ENCODE measurements around the gene ST8SIA4.
A peak's percentile ranks its signal among the peaks of the same experiment; 100 is the strongest.

The ST8SIA4 gene

GRCh38 chr5:100903039-100903887 is at the start of gene ST8SIA4:
Gene ST8SIA4, minus strand, starts transcription at chr5:100903282. Its CDS starts 327 bp downstream, at chr5:100902955.
- peak; percentile 82 for DNase-seq (ENCODE audit: low read depth, low spot score)

DNA sequence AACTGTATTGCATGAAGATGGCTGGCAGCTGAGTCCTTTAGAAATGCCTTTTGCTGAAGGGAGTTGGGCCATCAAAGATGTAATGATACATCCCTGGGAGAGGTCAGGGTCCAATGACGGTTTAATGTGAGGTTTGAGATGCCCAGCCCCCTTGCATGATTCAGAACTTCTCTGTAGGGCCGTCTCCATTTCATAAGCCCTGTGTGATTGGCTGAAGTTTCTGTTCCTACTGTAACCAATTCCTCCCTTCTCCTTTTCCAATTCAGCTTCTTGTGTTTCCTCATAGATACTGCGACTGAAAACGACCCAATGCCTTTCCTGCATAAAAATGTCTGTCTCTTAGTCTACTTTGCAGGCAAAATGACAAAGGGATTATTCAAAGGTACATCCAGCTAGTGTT is 47.9 kb upstream of the ST8SIA4 start:
- no peak for DNase-seq (ENCODE audit: low read depth, low spot score)

GRCh38 chr5:100913298-100913697 is 10.2 kb upstream of the ST8SIA4 start:
- DNase-seq (ENCODE audit: low read depth, low spot score) = no peak

- no peak for DNase-seq (ENCODE audit: low read depth, low spot score)
Measured at GRCh38 chr5:100909034-100909433, 6.0 kb upstream of the ST8SIA4 start.

DNA sequence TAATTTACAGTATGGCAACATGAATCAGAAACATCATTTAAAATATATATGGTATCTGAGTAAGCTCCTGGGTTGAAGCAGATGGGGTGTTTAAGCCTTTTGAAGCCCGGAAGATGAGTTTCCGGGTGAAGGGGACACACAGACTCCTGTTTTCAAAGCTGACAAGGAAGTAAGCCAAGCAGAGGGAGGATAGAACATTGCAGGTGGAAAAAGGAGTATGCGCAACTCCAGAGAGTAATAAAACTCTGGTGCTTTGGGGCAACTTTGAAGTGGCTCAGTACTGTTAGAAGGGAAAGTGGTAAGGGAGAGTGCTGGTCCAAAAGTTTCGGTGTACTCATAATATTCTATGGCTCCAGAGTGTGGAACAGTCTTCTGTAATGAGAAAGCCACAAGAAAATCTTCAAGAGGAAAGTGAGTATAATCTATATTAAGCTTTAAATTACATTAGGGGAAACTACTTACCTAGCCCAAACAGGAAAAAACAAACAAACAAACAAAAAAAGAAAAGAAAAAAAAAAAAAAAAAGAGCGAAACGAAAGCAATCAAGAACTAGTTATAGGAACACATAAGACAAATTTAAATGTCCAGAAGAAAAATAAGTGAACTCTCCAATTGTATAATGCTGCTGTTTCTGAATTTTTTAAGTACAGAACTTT is 2.3 kb upstream of the ST8SIA4 start:
- DNase-seq (ENCODE audit: low read depth, low spot score) = no peak

DNA sequence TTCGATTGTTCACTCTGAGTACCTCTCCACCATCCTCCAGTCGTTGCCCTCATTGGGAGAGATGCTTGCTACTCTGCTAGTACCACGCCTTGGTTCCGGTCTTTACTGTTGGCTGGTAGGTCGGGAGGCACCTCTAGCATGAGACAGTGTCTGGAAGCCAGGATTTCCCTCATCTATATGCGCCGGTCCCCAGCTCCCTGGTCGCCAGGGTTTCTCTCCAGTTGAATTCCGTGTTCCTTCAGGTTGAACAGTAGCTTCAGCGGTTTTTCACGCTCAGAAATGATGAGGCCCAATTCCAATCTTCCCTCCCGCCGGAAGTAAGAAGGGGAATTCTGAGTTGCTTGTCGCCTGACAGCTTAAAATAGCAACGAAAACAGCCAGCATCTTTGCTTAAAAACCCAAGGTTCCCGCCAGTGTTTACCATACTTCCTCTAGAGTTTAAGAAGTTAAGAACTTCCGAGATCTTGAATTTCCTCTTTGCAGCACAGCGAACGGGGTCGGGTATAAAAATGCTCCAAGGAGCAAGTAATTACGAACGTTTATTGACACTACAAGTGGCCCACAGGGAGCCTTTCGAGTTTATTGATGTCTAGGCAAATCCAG is 1.3 kb upstream of the ST8SIA4 start:
- DNase-seq (ENCODE audit: low read depth, low spot score) = peak; percentile 19

GRCh38 chr5:100902440-100903038 is 543 bp downstream of the ST8SIA4 start:
- peak; percentile 32 for DNase-seq (ENCODE audit: low read depth, low spot score)

- DNase-seq (ENCODE audit: low read depth, low spot score) = peak; percentile 47
Measured at GRCh38 chr5:100901821-100902341, 1.2 kb downstream of the ST8SIA4 start.

GRCh38 chr5:100900796-100901781 is 2.0 kb downstream of the ST8SIA4 start:
- DNase-seq (ENCODE audit: low read depth, low spot score) = peak; percentile 80

GRCh38 chr5:100900142-100900795 is 2.8 kb downstream of the ST8SIA4 start:
- peak; percentile 25 for DNase-seq (ENCODE audit: low read depth, low spot score)

- DNase-seq (ENCODE audit: low read depth, low spot score) = no peak
Measured at GRCh38 chr5:100899675-100900074, 3.4 kb downstream of the ST8SIA4 start.

DNA sequence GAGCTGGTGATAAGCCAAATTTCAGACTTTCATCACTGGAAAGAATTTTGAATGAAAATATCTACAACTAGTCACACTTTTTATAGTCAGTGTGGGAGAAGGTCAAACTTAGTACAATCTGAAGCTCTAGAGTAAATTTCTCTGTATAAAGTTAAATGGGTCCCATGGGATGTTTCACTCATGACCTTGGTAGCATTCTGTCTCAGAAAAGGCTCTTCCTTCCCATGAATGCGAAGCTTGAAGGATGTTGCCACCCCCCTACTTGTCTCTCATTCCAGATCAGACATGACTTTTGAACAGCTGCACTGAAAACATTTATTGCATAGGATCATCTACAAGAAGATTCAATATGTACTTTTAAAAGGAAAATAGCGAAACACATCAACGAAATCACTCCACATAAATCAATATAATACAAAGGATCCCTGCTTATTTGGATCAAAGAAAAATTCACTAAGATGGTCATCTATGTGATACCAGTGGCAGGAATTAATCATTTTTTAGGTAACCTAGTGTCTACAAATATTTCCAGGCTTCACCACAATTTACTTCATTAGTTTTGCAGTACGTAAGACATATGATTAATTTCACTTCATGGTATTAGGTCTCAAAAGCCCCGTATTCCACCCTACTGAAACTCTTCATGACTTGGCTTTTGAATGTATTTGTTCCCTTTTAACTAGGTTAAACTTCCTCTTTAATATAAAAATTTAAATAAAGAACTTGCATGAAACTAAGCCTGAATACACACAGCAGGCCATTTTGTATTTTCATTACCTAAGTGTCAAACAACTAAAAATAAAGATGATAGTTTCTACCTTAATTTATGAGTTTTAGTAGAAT is 4.4 kb downstream of the ST8SIA4 start:
- DNase-seq (ENCODE audit: low read depth, low spot score) = no peak

DNA sequence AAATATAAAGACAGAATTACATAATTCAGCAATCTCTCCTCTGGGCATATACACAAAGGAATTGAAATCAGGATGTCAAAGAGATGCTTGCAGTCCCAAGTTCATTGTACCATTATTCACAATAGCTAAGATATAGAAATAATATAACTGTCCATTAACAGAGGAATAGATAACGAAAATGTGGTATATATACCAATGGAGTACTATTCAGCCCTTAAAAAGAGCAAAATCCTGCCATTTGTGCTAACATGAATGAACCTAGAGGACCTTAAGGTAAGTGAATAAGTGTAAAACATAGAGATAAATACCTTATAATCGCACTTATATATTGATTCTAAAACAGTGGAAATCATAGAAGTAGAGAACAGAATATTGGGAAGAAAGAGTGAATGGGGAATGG is 7.0 kb downstream of the ST8SIA4 start:
- no peak for DNase-seq (ENCODE audit: low read depth, low spot score)

GRCh38 chr5:100890461-100891008 is 12.5 kb downstream of the ST8SIA4 start:
- DNase-seq (ENCODE audit: low read depth, low spot score) = no peak

- no peak for DNase-seq (ENCODE audit: low read depth, low spot score)
Measured at GRCh38 chr5:100889896-100890295, 13.2 kb downstream of the ST8SIA4 start.

DNA sequence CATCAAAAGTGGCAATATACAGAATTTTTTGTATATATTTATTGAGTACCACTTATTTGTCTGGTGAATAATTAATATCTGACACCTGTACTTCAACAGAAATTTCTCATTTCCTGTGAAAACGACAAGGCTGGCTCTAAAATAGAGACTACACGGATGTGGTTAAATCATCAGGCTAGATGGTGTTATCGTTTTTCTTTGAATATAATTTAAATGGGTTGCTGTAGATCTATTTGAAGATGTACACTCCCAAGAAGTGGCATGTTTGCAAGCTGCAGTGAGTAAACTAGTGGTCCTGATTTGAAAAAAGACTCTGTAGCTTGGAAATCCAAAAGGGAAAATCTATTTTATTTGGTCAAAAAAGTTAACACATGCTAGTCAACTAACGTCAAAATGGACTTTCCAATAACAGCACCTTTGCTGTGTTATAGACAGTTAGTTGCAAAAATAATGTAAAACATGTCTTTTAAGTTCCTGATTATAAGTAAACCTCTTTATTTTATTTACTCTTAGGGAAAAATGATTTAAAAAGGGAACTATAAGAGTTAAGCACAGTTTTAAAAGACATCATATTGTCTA is 13.8 kb downstream of the ST8SIA4 start:
- DNase-seq (ENCODE audit: low read depth, low spot score) = no peak

- no peak for DNase-seq (ENCODE audit: low read depth, low spot score)
Measured at GRCh38 chr5:100877274-100877673, 25.8 kb downstream of the ST8SIA4 start.

DNA sequence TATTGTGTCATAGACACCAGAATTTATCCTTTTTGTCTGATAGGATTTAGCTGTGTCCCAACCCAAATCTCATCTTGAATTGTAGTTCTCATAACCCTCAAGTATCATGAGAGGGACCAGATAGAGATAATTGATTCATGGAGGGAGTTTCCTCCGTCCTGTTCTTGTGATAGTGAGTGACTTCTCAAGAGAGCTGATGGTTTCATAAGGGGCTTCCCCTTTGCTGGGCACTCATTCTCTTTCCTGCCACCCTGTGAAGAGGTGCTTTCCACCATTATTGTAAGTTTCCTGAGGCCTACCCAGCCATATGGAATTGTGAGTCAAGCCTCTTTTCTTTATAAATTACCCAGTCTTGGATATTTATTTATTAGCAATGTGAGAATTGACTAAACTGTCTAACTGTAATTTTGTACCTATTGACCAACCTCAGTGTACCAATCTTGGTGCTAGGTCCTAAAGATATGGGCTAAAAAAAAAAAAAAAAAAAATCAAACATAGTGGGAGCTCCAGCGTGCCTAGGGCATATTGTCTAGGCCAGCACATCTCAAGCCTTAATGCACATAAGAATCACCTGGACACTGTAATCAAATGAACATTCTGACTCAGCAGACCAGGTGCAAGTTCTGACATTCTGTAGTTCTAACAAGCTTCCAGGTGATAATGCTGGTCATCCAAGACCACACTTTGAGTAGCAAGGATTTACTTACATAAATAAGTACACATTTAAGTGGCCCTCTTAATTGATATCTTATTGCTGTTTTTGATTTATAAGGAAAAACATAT is 30.5 kb downstream of the ST8SIA4 start:
- peak; percentile 1 for DNase-seq (ENCODE audit: low read depth, low spot score)
